ENCODE data around the gene SPC25.

DNA sequence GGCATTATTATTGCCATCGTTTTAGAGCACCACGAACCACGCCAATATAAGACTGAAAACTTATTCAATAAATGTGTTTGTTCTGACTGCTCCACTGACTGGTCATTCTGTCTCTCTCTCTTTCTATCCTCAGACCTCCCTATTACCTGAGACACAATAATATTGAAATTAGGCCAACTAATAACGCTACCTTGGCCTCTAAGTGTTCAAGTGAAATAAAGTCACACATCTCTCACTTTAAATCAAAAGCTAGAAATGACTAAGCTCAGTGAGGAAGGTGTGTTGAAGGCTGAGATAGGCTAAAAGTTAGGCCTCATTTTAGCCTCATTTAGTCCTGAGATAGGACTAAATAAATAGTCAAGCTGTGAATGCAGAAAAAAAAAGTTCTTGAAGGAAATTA, 49.7 kb upstream of the SPC25 start:
- TF ChIP-seq, protein P1, sequence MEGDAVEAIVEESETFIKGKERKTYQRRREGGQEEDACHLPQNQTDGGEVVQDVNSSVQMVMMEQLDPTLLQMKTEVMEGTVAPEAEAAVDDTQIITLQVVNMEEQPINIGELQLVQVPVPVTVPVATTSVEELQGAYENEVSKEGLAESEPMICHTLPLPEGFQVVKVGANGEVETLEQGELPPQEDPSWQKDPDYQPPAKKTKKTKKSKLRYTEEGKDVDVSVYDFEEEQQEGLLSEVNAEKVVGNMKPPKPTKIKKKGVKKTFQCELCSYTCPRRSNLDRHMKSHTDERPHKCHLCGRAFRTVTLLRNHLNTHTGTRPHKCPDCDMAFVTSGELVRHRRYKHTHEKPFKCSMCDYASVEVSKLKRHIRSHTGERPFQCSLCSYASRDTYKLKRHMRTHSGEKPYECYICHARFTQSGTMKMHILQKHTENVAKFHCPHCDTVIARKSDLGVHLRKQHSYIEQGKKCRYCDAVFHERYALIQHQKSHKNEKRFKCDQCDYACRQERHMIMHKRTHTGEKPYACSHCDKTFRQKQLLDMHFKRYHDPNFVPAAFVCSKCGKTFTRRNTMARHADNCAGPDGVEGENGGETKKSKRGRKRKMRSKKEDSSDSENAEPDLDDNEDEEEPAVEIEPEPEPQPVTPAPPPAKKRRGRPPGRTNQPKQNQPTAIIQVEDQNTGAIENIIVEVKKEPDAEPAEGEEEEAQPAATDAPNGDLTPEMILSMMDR (IDR thresholded peaks at IDR 0.05), result no peak
- TF ChIP-seq POLR2A (IDR thresholded peaks at IDR 0.05), result no peak
